MCF 10A (cell line): ENCODE data around the gene LSM2. TPM values are rescaled to one million over a fixed set of nuclear protein-coding genes. Genes with fewer than 3 reads are reported as not detected.
A peak's percentile ranks its signal among the peaks of the same experiment; 100 is the strongest.

Experiments
- BruUV-seq: library from RNA; stranded (reverse); fragments of 400-500 nt; replicated peaks from 2 replicates; lab custom pipeline; 2021; lab: Mats Ljungman, UMichigan
- CTCF ChIA-PET: fragments of 300-600 bp; sonication (Branson Sonifier 250); formaldehyde crosslinking; extraction: SDS; loops from one replicate; lab custom pipeline; 2021; ENCODE audit warnings: antibody characterized with exemption, inconsistent platforms; lab: Yijun Ruan, JAX
- POLR2A ChIA-PET: fragments of 300-600, 350-650 bp; sonication (Branson Sonifier 250); formaldehyde crosslinking; extraction: SDS; loops from one replicate; lab custom pipeline; 2020; ENCODE audit warnings: antibody characterized with exemption, inconsistent platforms; lab: Yijun Ruan, JAX
- DNase-seq: peaks from one replicate; pipeline ENCODE4 v3.0.0-alpha.2; 2018; ENCODE audit not compliant: unreplicated experiment
- H3K27ac Mint-ChIP-seq: one replicate; pipeline ENCODE4 v1.8.0; 2022; ENCODE audit warnings: mild to moderate bottlenecking, low read depth, mixed read lengths; ENCODE audit not compliant: unreplicated experiment
- H3K27me3 Mint-ChIP-seq: one replicate; pipeline ENCODE4 v1.8.0; 2022; ENCODE audit warnings: mixed read lengths; ENCODE audit not compliant: insufficient read depth, unreplicated experiment
- H3K36me3 Mint-ChIP-seq: one replicate; pipeline ENCODE4 v1.8.0; 2022; ENCODE audit warnings: mild to moderate bottlenecking, moderate library complexity, mixed read lengths; ENCODE audit not compliant: insufficient read depth, unreplicated experiment
- H3K4me1 Mint-ChIP-seq: one replicate; pipeline ENCODE4 v1.8.0; 2022; ENCODE audit warnings: mixed read lengths; ENCODE audit not compliant: insufficient read depth, unreplicated experiment
- H3K4me3 Mint-ChIP-seq: one replicate; pipeline ENCODE4 v1.8.0; 2022; ENCODE audit warnings: mild to moderate bottlenecking, moderate library complexity, mixed read lengths; ENCODE audit not compliant: unreplicated experiment
- H3K9me3 Mint-ChIP-seq: one replicate; pipeline ENCODE4 v1.8.0; 2022; ENCODE audit warnings: mixed read lengths; ENCODE audit not compliant: unreplicated experiment
- CTCF ChIP-seq: fragments of 200-600 bp; IDR thresholded peaks from one replicate; pipeline ENCODE4 v1.8.0; 2022; ENCODE audit warnings: antibody characterized with exemption, mild to moderate bottlenecking; ENCODE audit not compliant: unreplicated experiment
- intact Hi-C: fragments of 100-400 bp; cut with micrococcal nuclease; formaldehyde crosslinking; loops from 2 replicates; pipeline ENCODE4 v1.14.1; 2022
- total RNA-seq: library from RNA; stranded (reverse); gene quantifications from 2 replicates; pipeline ENCODE4 v1.2.3, GENCODE V29; 2022

LSM2 gene
- total RNA-seq, 1 experiment from 2014 or later, result 47.4 TPM

GRCh38 chr6:31836047-31836473 lies 29.3 kb upstream of the LSM2 start:
- no peak for DNase-seq
- intact Hi-C loops, result loop anchor here (10.0 kb wide), 1 partner anchor 119 kb away; the partner anchor contains the start of genes NELFE and SKIC2
- Mint-ChIP-seq H3K27me3 (no peaks in the 10 kb centered on the region), H3K4me3 (peak overlapping the region; percentile 86), H3K4me1 (peaks cover 18% of the 10 kb centered on the region), H3K36me3 (peaks cover 68% of the 10 kb centered on the region), H3K27ac (peak overlapping the region; percentile 99), H3K9me3 (no peaks in the 10 kb centered on the region)
- no peak for TF ChIP-seq CTCF
- CTCF ChIA-PET, result interaction anchor here (0.7 to 1.4 kb wide), 5 partner anchors 11 to 1148 kb away, joined by 3 to 5 read pairs (median 4); partner anchors contain the start of gene LY6G5C
- BruUV-seq, result no TSS peak
- POLR2A ChIA-PET, result interaction anchor here (0.6 to 11.2 kb wide), 25 partner anchors 8 to 1136 kb away, joined by 3 to 202 read pairs (median 5); partner anchors contain the start of genes ABHD16A, BAG6, C6orf47 and CFB

GRCh38 chr6:31834367-31835250 lies 27.8 kb upstream of the LSM2 start:
- BruUV-seq, result no TSS peak
- intact Hi-C loops, result loop anchor here (1.0 to 10.0 kb wide), 2 partner anchors 29 to 120 kb away; partner anchors contain the start of genes NELFE and SKIC2
- Mint-ChIP-seq H3K4me1 (peaks cover 18% of the 10 kb centered on the region), H3K9me3 (no peaks in the 10 kb centered on the region), H3K36me3 (peaks cover 53% of the 10 kb centered on the region), H3K4me3 (peak overlapping the region; percentile 86), H3K27me3 (no peaks in the 10 kb centered on the region), H3K27ac (peak overlapping the region; percentile 99)
- ChIA-PET POLR2A (interaction anchor here (0.6 to 11.2 kb wide), 31 partner anchors 9 to 1479 kb away, joined by 3 to 202 read pairs (median 4); partner anchors contain the start of genes ABHD16A, BAG6, C6orf47 and CFB), CTCF (interaction anchor here (0.6 to 1.4 kb wide), 4 partner anchors 12 to 295 kb away, joined by 3 to 6 read pairs (median 4); no protein-coding TSS in a partner anchor)
- TF ChIP-seq CTCF, result no peak
- peak; percentile 87 for DNase-seq

- Mint-ChIP-seq H3K27ac (peak overlapping the region; percentile 90), H3K27me3 (no peaks in the 10 kb centered on the region), H3K4me1 (peaks cover 6% of the 10 kb centered on the region), H3K36me3 (peaks cover 37% of the 10 kb centered on the region), H3K9me3 (no peaks in the 10 kb centered on the region), H3K4me3 (peak overlapping the region; percentile 94)
- CTCF ChIA-PET, result interaction anchor here (0.6 to 2.0 kb wide), 10 partner anchors 12 to 434 kb away, joined by 3 to 8 read pairs (median 3); partner anchors contain the start of genes LSM2 and NEU1
- intact Hi-C loops, result loop anchor here (2.0 to 10.0 kb wide), 3 partner anchors 37 to 123 kb away; partner anchors contain the start of genes DDAH2, NELFE, SKIC2 and VARS1
- peak; percentile 59 for DNase-seq
- BruUV-seq, result no TSS peak
- POLR2A ChIA-PET, result interaction anchor here (0.6 to 11.2 kb wide), 16 partner anchors 9 to 1022 kb away, joined by 3 to 202 read pairs (median 19); partner anchors contain the start of genes BAG6, C6orf47, CLIC1 and CSNK2B
- no peak for TF ChIP-seq CTCF
These were observed 24.8 kb upstream of the LSM2 start for GRCh38 chr6:31831350-31832215.
